ENCODE measurements around the gene MAST1. TPM values are rescaled to one million over a fixed set of nuclear protein-coding genes. Genes with fewer than 3 reads are reported as not detected.
A peak's percentile ranks its signal among the peaks of the same experiment; 100 is the strongest.

Gene MAST1
- polyA plus RNA-seq, 2 of the 4 experiments (the other 2 are of a cell fraction), result 1.4 to 2.2 TPM

DNA sequence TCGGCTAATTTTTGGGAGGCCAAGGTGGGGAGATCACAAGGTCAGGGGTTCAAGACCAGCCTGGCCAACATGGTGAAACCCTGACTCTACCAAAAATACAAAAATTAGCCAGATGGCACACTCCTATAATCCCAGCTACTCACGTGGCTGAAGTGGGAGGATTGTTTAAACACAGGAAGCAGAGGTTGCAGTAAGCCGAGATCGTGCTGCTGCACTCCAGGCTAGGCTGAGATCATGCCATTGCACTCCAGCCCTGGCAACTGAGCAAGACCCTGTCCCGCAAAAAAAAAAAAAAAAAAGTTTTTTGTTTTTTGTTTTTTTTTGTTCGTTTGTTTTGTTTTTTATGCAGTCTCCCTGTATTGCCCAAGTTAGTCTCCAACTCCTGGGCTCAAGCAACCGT is 21.2 kb downstream of the MAST1 start (continued):
- no peak for TF ChIP-seq ZC3H11A (IDR thresholded peaks at IDR 0.05)
- no peak for TF ChIP-seq RCOR1 (IDR thresholded peaks at IDR 0.05; ENCODE audit: low read depth, low read length)
- no peak for TF ChIP-seq MAX (IDR thresholded peaks at IDR 0.05)
- TF ChIP-seq KDM1A (IDR thresholded peaks at IDR 0.05; ENCODE audit: low read depth), result no peak

DNA sequence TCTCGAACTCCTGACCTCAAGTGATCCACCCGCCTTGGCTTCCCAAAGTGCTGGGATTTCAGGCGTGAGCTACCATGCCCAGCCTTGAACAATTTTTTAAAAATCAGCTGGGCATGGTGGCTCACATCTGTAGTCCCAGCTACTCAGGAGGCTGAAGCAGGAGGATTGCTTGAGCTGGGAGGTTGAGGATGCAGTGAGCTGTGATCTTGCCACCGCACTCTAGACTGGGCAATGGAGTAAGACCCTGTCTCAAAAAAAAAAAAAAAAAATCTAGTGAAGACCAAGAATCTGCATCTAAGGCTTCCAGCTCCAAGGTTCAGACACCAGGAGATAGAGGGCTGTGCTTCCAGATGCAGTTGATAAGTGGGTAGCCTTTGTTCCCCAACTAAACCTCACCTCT is 25.8 kb downstream of the MAST1 start:
- Histone ChIP-seq H3K4me2 (no peak overlapping the region), H3K4me1 (no peaks in the 10 kb centered on the region), H3K9me3 (no peaks in the 10 kb centered on the region), H3K27ac (no peak overlapping the region), H3K4me3 (no peak overlapping the region)
- FAIRE-seq, result no peak
- TF ChIP-seq CHD2 (IDR thresholded peaks at IDR 0.05; ENCODE audit: low read length, partially characterized antibody) (no peak), CHD4 (IDR thresholded peaks at IDR 0.05; ENCODE audit: borderline replicate concordance) (no peak), PHF8 (IDR thresholded peaks at IDR 0.05; ENCODE audit: borderline replicate concordance, low read depth) (no peak), MAZ (IDR thresholded peaks at IDR 0.05; ENCODE audit: borderline replicate concordance, low read depth, low read length) (no peak), POLR2AphosphoS2 (conservative IDR thresholded peaks at IDR 0.05; ENCODE audit: low read length) (no peak), HEYL (CRISPR knock-in tag; IDR thresholded peaks at IDR 0.05) (no peak), NPAS2 (CRISPR knock-in tag; IDR thresholded peaks at IDR 0.05; ENCODE audit: borderline replicate concordance) (no peak), RCOR1 (IDR thresholded peaks at IDR 0.05; ENCODE audit: low read depth, low read length) (no peak), JUN (IDR thresholded peaks at IDR 0.05) (no peak), SREBF2 (IDR thresholded peaks at IDR 0.05) (no peak), SMC3 (IDR thresholded peaks at IDR 0.05) (no peak), EHF (CRISPR knock-in tag; IDR thresholded peaks at IDR 0.05) (no peak), KDM1A (IDR thresholded peaks at IDR 0.05; ENCODE audit: low read depth) (no peak), MYC (IDR thresholded peaks at IDR 0.05; ENCODE audit: borderline replicate concordance, low read length) (no peak)
- no peak for DNase-seq (ENCODE audit: low read depth in 1 of 2, low spot score in 1 of 2)
- ChIA-PET POLR2A (no interaction called here), CTCF (interaction anchor here (0.6 to 3.4 kb wide), 7 partner anchors 11 to 177 kb away, joined by 3 to 23 read pairs (median 4); no protein-coding TSS in a partner anchor)
- WGBS (ENCODE audit: missing lambda C conversion rate), result 84% methylated on average over 3 of the region's 4 CpGs
- ATAC-seq, result no peak

GRCh38 chr19:12864721-12865715 is 26.7 kb downstream of the MAST1 start:
- no peaks in the 10 kb centered on the region for H3K9me3 ChIP-seq
- CTCF ChIA-PET, result interaction anchor here (0.6 to 3.4 kb wide), 7 partner anchors 10 to 178 kb away, joined by 3 to 23 read pairs (median 4); no protein-coding TSS in a partner anchor
- DNase-seq (ENCODE audit: low read depth in 1 of 2, low spot score in 1 of 2), result no peak
- H3K27ac ChIP-seq, result no peak overlapping the region
- TF ChIP-seq HOXA7 (CRISPR knock-in tag; IDR thresholded peaks at IDR 0.05), result no peak
- TF ChIP-seq NPAS2 (CRISPR knock-in tag; IDR thresholded peaks at IDR 0.05; ENCODE audit: borderline replicate concordance), result no peak
- TF ChIP-seq JUNB (IDR thresholded peaks at IDR 0.05), result no peak
- TF ChIP-seq RNF2 (IDR thresholded peaks at IDR 0.05; ENCODE audit: borderline replicate concordance, low read depth), result no peak
- TF ChIP-seq HEYL (CRISPR knock-in tag; IDR thresholded peaks at IDR 0.05), result no peak
- TF ChIP-seq MAX (IDR thresholded peaks at IDR 0.05), result no peak
- no peak for TF ChIP-seq GATA3 (IDR thresholded peaks at IDR 0.05; ENCODE audit: borderline replicate concordance)
- no peak for TF ChIP-seq TP53 (CRISPR knock-in tag; IDR thresholded peaks at IDR 0.05)
- no peak for TF ChIP-seq TFCP2L1 (CRISPR knock-in tag; IDR thresholded peaks at IDR 0.05)
- no peak for TF ChIP-seq ATOH8 (CRISPR knock-in tag; IDR thresholded peaks at IDR 0.05; ENCODE audit: low read depth)
- TF ChIP-seq PHF8 (IDR thresholded peaks at IDR 0.05; ENCODE audit: borderline replicate concordance, low read depth), result no peak
- no peak for TF ChIP-seq CBX8 (IDR thresholded peaks at IDR 0.05)
- no peak for TF ChIP-seq SMC3 (IDR thresholded peaks at IDR 0.05)
- TF ChIP-seq MAZ (IDR thresholded peaks at IDR 0.05; ENCODE audit: borderline replicate concordance, low read depth, low read length), result no peak
- TF ChIP-seq HOXB5 (CRISPR knock-in tag; IDR thresholded peaks at IDR 0.05), result no peak
- no peak for TF ChIP-seq SREBF2 (IDR thresholded peaks at IDR 0.05)
- no peak for TF ChIP-seq RCOR1 (IDR thresholded peaks at IDR 0.05; ENCODE audit: low read depth, low read length)
- TF ChIP-seq, protein P1, sequence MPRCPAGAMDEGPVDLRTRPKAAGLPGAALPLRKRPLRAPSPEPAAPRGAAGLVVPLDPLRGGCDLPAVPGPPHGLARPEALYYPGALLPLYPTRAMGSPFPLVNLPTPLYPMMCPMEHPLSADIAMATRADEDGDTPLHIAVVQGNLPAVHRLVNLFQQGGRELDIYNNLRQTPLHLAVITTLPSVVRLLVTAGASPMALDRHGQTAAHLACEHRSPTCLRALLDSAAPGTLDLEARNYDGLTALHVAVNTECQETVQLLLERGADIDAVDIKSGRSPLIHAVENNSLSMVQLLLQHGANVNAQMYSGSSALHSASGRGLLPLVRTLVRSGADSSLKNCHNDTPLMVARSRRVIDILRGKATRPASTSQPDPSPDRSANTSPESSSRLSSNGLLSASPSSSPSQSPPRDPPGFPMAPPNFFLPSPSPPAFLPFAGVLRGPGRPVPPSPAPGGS (IDR thresholded peaks at IDR 0.05), result no peak
- TF ChIP-seq, protein P2, sequence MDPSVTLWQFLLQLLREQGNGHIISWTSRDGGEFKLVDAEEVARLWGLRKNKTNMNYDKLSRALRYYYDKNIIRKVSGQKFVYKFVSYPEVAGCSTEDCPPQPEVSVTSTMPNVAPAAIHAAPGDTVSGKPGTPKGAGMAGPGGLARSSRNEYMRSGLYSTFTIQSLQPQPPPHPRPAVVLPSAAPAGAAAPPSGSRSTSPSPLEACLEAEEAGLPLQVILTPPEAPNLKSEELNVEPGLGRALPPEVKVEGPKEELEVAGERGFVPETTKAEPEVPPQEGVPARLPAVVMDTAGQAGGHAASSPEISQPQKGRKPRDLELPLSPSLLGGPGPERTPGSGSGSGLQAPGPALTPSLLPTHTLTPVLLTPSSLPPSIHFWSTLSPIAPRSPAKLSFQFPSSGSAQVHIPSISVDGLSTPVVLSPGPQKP (IDR thresholded peaks at IDR 0.05; ENCODE audit: low read depth, low read length), result no peak
- TF ChIP-seq KDM5A (IDR thresholded peaks at IDR 0.05), result no peak
- no peaks in the 10 kb centered on the region for H3K4me1 ChIP-seq
- H3K4me2 ChIP-seq, result no peak overlapping the region
- peak in 1 of 2 experiments; percentile 34; a peak in 2 of 6 replicates for ATAC-seq
- FAIRE-seq, result no peak
- H3K4me3 ChIP-seq, result no peak overlapping the region
- WGBS (ENCODE audit: missing lambda C conversion rate), result 66% methylated on average over 27 of the region's 34 CpGs
- POLR2A ChIA-PET, result no interaction called here

Measured in A549 (cell line).